Endothelial cell of umbilical vein (primary cell): Measurements from ENCODE around the gene FAM72B.
"Not testable (repeated sequence)": the region's sequence is repeated elsewhere in the genome, so short reads cannot be mapped to it uniquely, and the experiment has no call there.

Experiments used
- EZH2 ChIP-seq: IDR thresholded peaks from 2 replicates; pipeline ENCODE4 v1.6.1; 2012; ENCODE audit warnings: borderline replicate concordance, low read depth, mild to moderate bottlenecking, moderate library complexity, low read length, inconsistent platforms; ENCODE audit not compliant: severe bottlenecking
- JUN ChIP-seq: IDR thresholded peaks from 2 replicates; pipeline ENCODE4 v1.6.1; 2011; ENCODE audit warnings: borderline replicate concordance, low read depth; ENCODE audit not compliant: insufficient read length, insufficient read depth
- MYC ChIP-seq: IDR thresholded peaks from one replicate; pipeline ENCODE4 v1.6.1; 2011; ENCODE audit warnings: mild to moderate bottlenecking, low read depth, low read length
- POLR2A ChIP-seq: IDR thresholded peaks from 2 replicates; pipeline ENCODE4 v1.6.1; 2012; ENCODE audit warnings: low read depth, mild to moderate bottlenecking, control low read depth, low read length
- POLR2AphosphoS5 ChIP-seq: IDR thresholded peaks from 2 replicates; pipeline ENCODE4 v1.6.1; 2012; ENCODE audit warnings: low read depth, mild to moderate bottlenecking, control low read depth, low read length, moderate library complexity; ENCODE audit not compliant: insufficient read depth
- TF ChIP-seq, protein P1 (sequence below): IDR thresholded peaks from 2 replicates; pipeline ENCODE4 v1.6.1; 2011; ENCODE audit not compliant: insufficient read depth, insufficient read length
- TF ChIP-seq, protein P2 (sequence below), 2 donors: IDR thresholded peaks; 1 replicate in 1 of 2; 2 replicates in 1 of 2; pipeline ENCODE4 v1.5.1; 2011; ENCODE audit warnings: low read length in 2 of 2, mild to moderate bottlenecking in 2 of 2, moderate library complexity in 2 of 2, control low read depth in 1 of 2, inconsistent platforms in 1 of 2, low read depth in 1 of 2; ENCODE audit not compliant: insufficient read depth in 1 of 2; ENCODE audit errors: extremely low read depth in 1 of 2

DNA sequence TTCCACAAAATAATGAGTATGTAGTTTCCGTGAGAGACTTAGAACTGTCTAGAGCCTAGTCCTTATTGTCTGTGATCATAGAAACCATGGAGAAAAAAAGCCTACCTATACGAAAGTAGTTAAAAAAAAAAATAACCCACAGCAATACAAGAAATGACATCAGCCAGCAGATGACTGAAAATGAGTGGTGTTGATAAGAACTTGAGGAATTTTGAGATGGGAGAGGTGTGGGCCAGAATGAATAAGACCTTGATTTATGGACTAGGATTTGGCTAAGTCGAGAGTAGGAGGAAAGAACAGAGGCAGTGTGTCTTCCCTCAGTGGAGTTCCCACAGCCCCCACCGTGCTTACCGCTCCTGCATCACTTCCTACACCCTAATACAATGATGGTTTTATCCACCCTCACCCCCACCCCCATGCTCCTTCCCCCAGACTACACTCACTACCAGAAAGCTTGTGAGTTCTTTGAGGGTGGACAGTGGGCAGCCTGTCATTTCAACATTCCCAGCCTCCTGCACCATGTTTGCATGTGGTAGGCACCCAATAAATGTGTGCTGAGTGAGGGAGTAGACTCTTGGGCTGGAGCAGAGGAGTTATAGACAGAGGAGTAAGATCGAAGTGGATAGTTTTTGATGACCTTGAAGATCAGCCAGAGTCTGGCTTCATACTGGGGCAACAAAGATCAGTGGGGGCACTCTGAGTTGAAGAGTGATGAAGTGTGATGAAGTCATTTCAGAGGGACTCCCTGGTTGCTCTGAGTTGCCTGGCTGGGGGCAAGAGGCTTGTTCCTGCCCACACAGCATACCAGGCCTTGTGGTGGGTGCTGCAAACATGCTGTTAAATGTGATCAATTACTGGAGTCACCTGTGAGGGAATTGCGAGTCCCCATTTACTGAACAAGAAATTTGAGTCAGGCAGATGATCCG lies 21.9 kb upstream of the FAM72B start:
- not testable (repeated sequence) for TF ChIP-seq POLR2A, POLR2AphosphoS5, EZH2, JUN, MYC
- TF ChIP-seq, protein P1, sequence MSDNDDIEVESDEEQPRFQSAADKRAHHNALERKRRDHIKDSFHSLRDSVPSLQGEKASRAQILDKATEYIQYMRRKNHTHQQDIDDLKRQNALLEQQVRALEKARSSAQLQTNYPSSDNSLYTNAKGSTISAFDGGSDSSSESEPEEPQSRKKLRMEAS: not testable (repeated sequence)
- TF ChIP-seq, protein P2, sequence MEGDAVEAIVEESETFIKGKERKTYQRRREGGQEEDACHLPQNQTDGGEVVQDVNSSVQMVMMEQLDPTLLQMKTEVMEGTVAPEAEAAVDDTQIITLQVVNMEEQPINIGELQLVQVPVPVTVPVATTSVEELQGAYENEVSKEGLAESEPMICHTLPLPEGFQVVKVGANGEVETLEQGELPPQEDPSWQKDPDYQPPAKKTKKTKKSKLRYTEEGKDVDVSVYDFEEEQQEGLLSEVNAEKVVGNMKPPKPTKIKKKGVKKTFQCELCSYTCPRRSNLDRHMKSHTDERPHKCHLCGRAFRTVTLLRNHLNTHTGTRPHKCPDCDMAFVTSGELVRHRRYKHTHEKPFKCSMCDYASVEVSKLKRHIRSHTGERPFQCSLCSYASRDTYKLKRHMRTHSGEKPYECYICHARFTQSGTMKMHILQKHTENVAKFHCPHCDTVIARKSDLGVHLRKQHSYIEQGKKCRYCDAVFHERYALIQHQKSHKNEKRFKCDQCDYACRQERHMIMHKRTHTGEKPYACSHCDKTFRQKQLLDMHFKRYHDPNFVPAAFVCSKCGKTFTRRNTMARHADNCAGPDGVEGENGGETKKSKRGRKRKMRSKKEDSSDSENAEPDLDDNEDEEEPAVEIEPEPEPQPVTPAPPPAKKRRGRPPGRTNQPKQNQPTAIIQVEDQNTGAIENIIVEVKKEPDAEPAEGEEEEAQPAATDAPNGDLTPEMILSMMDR (IDR thresholded peaks at IDR 0.05; ENCODE audit: extremely low read depth in 1 of 2, insufficient read depth in 1 of 2, low read depth in 1 of 2, low read length in 2 of 2): not testable (repeated sequence)
